ENCODE results near the gene ETFDH. TPM values are rescaled to one million over a fixed set of nuclear protein-coding genes. Genes with fewer than 3 reads are reported as not detected.
A peak's percentile ranks its signal among the peaks of the same experiment; 100 is the strongest.

The ETFDH gene
- total RNA-seq, 4 donors from 2014 or later, result 15.6 to 46.8 (median 27.6) TPM

DNA sequence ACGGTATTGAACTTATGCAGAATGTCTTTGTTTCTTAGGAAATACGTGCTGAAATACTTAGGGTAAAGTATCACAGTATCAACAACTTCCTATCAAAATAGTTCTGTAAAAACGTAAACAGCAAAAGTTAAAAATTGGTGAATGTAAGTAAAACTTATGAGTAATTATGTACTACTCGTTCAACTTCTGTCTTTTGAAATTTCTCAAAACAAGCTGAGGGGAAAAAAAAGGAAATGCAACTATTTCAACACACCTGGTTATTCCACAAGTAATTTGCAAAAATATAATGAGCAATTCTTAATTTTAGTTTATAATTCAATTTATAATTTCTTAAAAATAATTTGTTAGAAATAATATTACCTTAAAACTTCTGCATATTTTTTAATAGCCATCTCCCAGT, 42.8 kb downstream of the ETFDH start:
- H3K4me1 ChIP-seq, result no peaks in the 10 kb centered on the region
- no peaks in the 10 kb centered on the region for H3K36me3 ChIP-seq
- no peak for DNase-seq
- H3K4me3 ChIP-seq, result no peak overlapping the region
- H3K27me3 ChIP-seq, result no peaks in the 10 kb centered on the region
- no peaks in the 10 kb centered on the region for H3K9me3 ChIP-seq
- intact Hi-C loops (cut with DNase I; ENCODE audit: low total_unique reads), result no loop called here
- H3K27ac ChIP-seq, result no peak overlapping the region
- TF ChIP-seq, protein P1, sequence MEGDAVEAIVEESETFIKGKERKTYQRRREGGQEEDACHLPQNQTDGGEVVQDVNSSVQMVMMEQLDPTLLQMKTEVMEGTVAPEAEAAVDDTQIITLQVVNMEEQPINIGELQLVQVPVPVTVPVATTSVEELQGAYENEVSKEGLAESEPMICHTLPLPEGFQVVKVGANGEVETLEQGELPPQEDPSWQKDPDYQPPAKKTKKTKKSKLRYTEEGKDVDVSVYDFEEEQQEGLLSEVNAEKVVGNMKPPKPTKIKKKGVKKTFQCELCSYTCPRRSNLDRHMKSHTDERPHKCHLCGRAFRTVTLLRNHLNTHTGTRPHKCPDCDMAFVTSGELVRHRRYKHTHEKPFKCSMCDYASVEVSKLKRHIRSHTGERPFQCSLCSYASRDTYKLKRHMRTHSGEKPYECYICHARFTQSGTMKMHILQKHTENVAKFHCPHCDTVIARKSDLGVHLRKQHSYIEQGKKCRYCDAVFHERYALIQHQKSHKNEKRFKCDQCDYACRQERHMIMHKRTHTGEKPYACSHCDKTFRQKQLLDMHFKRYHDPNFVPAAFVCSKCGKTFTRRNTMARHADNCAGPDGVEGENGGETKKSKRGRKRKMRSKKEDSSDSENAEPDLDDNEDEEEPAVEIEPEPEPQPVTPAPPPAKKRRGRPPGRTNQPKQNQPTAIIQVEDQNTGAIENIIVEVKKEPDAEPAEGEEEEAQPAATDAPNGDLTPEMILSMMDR (IDR thresholded peaks at IDR 0.05), result no peak
- TF ChIP-seq POLR2A (IDR thresholded peaks at IDR 0.05), result no peak

DNA sequence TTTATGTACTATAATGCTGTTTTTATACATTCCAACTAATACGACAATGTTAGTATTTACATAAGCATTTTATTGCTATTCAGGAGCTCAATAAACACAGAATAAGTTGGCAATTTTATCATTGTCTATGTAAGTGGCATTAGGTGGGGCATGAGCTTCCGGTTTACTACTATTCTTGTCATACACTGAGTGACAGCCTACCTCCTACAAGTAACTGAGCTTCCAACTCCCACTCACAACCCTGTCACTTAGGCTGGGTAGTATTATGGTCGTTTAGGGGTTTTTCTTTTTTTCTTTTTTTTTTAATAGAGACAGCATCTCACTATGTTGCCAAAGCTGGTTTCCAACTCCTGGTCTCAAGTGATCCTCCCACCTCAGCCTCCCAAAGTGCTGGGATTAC, 43.7 kb downstream of the ETFDH start:
- H3K36me3 ChIP-seq, result no peaks in the 10 kb centered on the region
- TF ChIP-seq POLR2A (IDR thresholded peaks at IDR 0.05), result no peak
- TF ChIP-seq, protein P1 (IDR thresholded peaks at IDR 0.05), result no peak
- H3K27me3 ChIP-seq, result no peaks in the 10 kb centered on the region
- no peak for DNase-seq
- no peak overlapping the region for H3K27ac ChIP-seq
- intact Hi-C loops (cut with DNase I; ENCODE audit: low total_unique reads), result no loop called here
- H3K4me3 ChIP-seq, result no peak overlapping the region
- H3K9me3 ChIP-seq, result no peaks in the 10 kb centered on the region
- H3K4me1 ChIP-seq, result no peaks in the 10 kb centered on the region

DNA sequence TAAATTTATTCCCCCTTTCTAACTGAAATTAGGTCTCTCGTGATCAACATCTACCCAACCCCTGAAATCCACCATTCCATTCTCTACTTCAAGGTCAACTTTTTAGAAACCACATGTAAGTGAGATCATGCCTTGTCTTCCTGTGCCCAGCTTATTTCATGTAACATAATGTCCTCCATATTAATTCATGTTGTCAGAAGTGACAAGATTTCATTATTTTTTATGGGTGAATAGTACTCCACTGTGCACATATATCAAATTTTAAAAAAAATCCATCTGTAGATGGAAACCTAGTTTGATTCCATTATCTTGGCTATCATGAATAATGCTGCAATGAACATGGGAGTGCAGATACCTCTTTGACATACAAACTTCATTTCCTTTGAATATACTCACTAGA, 49.6 kb downstream of the ETFDH start:
- Histone ChIP-seq H3K27me3 (no peaks in the 10 kb centered on the region), H3K4me3 (no peak overlapping the region), H3K27ac (no peak overlapping the region), H3K36me3 (no peaks in the 10 kb centered on the region), H3K4me1 (peaks cover 0 to 3% of the 10 kb centered on the region in 2 donors), H3K9me3 (no peaks in the 10 kb centered on the region)
- no peak for DNase-seq
- intact Hi-C loops (cut with DNase I; ENCODE audit: low total_unique reads), result no loop called here
- TF ChIP-seq, protein P1 (IDR thresholded peaks at IDR 0.05), result no peak
- TF ChIP-seq POLR2A (IDR thresholded peaks at IDR 0.05), result no peak

DNA sequence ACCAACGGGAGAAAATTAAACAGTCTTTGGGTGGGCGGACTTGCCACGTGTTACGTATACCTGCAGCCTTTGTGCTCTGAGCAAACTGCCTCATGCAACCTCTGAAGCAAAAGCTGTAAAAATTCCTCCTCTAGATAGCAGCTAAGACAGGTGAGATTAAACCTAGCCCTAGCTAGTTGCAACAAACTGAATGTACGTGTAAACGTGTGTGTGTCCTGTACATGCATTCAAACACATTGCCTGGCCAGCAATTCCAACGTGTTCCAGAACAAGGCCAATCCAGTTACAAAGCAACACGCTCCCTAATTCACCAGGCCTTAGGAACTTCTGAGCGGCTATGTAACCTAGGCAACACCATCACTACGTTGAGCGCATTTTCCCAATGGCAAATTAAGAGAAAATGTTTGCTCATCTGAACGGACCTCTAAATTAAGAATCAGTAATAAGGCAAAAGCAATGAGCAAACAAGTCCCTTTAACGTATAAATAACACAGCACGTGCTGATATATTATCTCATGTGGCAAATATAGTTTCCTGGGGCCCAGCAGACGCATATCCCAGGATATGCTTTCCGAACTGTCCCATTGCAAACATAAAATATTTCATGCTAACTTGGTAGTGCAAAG, 50.3 kb downstream of the ETFDH start:
- no peaks in the 10 kb centered on the region for H3K27me3 ChIP-seq
- peaks cover 0 to 3% of the 10 kb centered on the region in 2 donors for H3K4me1 ChIP-seq
- intact Hi-C loops (cut with DNase I; ENCODE audit: low total_unique reads), result no loop called here
- no peaks in the 10 kb centered on the region for H3K36me3 ChIP-seq
- no peak for DNase-seq
- peak overlapping the region; percentile 81 to 89 for H3K27ac ChIP-seq
- peak overlapping the region; percentile 73 to 86 for H3K4me3 ChIP-seq
- H3K9me3 ChIP-seq, result no peaks in the 10 kb centered on the region
- TF ChIP-seq POLR2A (IDR thresholded peaks at IDR 0.05), result no peak
- TF ChIP-seq, protein P1 (IDR thresholded peaks at IDR 0.05), result no peak

DNA sequence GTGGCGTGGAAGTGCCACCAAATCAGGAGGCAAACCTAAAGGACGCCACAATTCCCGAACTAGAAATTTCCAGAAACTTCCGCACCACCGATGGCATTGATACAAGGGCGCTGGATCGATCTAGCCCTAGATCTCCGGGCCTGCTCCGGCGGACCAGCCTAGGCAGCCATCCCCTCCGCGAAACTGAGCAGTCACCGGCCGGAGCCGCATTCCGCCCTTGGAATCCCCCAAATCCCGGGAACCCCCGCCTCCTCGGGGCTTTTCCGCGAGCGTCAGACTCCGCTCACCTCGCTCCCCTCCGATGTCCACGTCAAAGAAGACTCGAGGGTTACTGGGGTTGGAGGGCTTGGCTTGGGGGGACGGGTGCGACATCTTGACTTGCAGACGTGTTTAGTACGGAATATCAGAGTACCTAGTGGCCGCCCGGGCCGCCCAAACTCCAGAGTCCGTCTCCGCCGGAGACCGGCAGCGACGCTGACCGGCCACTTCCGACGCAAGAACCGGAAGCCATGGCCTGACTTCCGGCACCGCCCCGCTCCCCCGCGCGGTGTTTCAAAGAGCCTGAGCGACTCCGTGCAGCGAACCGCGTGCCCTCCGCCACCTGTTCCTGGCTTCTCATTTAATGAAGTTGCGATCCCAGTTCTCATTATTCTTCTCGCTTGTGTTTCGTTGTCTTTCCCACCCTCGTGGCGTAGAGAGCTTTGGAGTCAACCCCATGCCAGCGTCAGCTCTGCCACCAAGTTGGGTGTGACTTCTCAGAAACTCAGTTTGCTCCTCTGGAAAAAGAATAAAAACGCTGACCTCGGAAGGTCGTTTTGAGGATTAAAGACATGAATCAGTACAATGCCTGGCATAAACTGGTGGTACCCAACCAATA, 51.1 kb downstream of the ETFDH start, which contains the start of gene PPID:
Gene PPID (minus strand): TSS at position 480 of the 877 bp plus-strand sequence. CDS start 108 bp downstream, at position 372.
- no peaks in the 10 kb centered on the region for H3K9me3 ChIP-seq
- H3K36me3 ChIP-seq, result no peaks in the 10 kb centered on the region
- DNase-seq, result peak; percentile 73 to 82
- peak within 1 kb of the TSS; percentile 73 to 86 for H3K4me3 ChIP-seq
- intact Hi-C loops (cut with DNase I; ENCODE audit: low total_unique reads), result no loop called here
- TF ChIP-seq, protein P1 (IDR thresholded peaks at IDR 0.05), result no peak
- TF ChIP-seq POLR2A (IDR thresholded peaks at IDR 0.05), result peak; percentile 43 to 59
- H3K4me1 ChIP-seq, result peaks cover 0 to 3% of the 10 kb centered on the region in 2 donors
- H3K27me3 ChIP-seq, result no peaks in the 10 kb centered on the region
- H3K27ac ChIP-seq, result peak within 1 kb of the TSS; percentile 81 to 89
